Measurements from ENCODE around the gene GPER1. TPM values are rescaled to one million over a fixed set of nuclear protein-coding genes. Genes with fewer than 3 reads are reported as not detected.
A peak's percentile ranks its signal among the peaks of the same experiment; 100 is the strongest.
"Not testable (repeated sequence)": the region's sequence is repeated elsewhere in the genome, so short reads cannot be mapped to it uniquely, and the experiment has no call there.

The GPER1 gene
- 10 to 100 TPM in 1 of 2 donors, 1 to 10 TPM in 1; 3.3 to 12.2 TPM for total RNA-seq
- polyA plus RNA-seq (ENCODE audit: insufficient read length in 2 of 2): 10 to 100 TPM in 1 of 2 donors, 1 to 10 TPM in 1; 9.9 to 10.2 TPM
- long read RNA-seq, donor 1, partial matches to known transcripts: 0 of 4 reads
- long read RNA-seq, donor 1, other reads (novel, unspliced or antisense): 0 of 4 reads
- long read RNA-seq, donor 2, partial matches to known transcripts: 0 of 3 reads
- long read RNA-seq, donor 2, other reads (novel, unspliced or antisense): 0 of 3 reads
- long read RNA-seq, donor 3, partial matches to known transcripts: 5 of 6 reads
- long read RNA-seq, donor 3, other reads (novel, unspliced or antisense): 0 of 6 reads
- long read RNA-seq, donor 4, partial matches to known transcripts: 0 of 5 reads
- long read RNA-seq, donor 4, other reads (novel, unspliced or antisense): 0 of 5 reads

DNA sequence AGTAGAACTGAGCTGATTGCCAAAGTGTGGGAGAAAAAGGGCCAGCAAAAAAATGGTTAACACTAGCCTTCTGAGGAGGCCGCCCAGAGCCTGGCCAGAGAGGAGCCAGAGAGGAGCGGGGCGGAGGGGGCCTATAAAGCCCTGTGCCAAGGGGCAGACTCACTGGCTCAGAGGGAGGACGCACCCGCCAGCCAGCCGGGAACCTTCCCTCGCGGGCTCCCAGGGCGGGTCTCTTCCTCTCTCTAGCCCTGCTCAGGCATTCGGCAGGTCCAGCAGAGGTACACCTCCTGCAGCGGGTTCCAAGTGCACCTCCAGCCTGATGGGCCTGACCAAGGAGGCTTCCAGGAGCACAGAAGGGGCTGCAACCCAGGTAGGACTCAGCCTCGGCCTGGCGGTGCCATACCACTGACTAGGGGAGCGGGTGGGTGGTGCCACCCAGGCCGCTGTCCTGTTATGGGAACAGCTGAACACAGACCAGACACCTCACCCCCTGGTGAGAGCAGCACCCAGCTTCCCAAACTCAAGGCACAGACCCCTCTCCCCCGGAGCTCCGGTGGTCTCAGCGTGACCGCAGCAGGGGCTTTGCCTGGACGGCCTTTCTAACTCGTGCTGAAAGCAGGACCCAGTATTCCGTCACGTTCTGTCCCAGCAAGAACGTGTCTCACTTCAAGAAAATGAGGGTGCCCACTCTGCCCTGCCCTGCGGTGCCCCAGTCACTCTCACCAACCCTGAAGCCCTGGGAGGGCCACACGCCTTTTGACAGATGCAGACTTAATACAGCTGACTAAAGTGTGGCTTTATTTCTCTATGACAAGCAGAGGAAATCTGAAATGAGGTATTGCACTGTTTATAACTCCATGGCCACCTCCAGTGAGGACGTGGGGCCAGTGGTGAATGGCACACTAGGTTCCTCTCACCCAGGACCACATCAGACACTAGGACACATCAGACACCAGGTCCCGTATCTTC, at the start of gene GPER1:
Gene GPER1 (plus strand): TSS at position 162 of the 969 bp plus-strand sequence. CDS start 3,616 bp downstream, outside the sequence.
- H3K4me1 ChIP-seq (ENCODE audit: control insufficient read depth, insufficient read depth, low read length): peaks cover 46% of the 10 kb centered on the region
- H3K27ac ChIP-seq (ENCODE audit: low read depth, low read length): peak within 1 kb of the TSS; percentile 52
- peak in 5 of 6 donors; percentile 42 to 86 (median 60) for DNase-seq (ENCODE audit: low read depth in 4 of 6, low spot score in 6 of 6)
- peaks cover 45% of the 10 kb centered on the region for H3K36me3 ChIP-seq (ENCODE audit: control insufficient read depth, insufficient read depth, low read length)
- H3K4me3 ChIP-seq (ENCODE audit: low read depth, low read length): peak within 1 kb of the TSS; percentile 55
- H3K27me3 ChIP-seq (ENCODE audit: control insufficient read depth, insufficient read depth, low read length): no peaks in the 10 kb centered on the region
- H3K9me3 ChIP-seq (ENCODE audit: control insufficient read depth, insufficient read depth, low read length): no peaks in the 10 kb centered on the region
- 31% methylated on average over 26 of the region's 28 CpGs for WGBS (ENCODE audit: insufficient coverage)

DNA sequence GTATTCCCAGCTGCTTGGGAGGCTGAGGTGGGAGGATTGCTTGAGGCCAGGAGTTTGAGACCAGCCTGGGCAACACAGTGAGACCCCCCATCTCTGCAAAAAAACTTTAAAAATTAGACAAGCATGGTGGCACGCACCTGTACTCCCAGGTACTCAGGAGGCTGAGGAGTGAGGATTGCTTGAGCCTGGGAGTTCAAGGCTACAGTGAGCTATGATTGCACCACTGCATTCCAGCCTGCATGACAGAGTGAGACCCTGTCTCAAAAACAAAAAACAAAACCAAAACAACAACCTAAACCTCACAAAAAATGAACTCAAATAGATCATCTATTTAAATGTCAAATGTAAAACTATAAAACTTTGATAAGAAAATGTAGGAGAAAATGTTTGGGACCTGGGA, 47.7 kb upstream of the GPER1 start:
- H3K4me1 ChIP-seq (ENCODE audit: control insufficient read depth, insufficient read depth, low read length): peaks cover 37% of the 10 kb centered on the region
- not testable (repeated sequence) for H3K9me3 ChIP-seq (ENCODE audit: control insufficient read depth, insufficient read depth, low read length); H3K36me3 ChIP-seq (ENCODE audit: control insufficient read depth, insufficient read depth, low read length); DNase-seq (ENCODE audit: low read depth in 4 of 6, low spot score in 6 of 6); H3K4me3 ChIP-seq (ENCODE audit: low read depth, low read length); H3K27me3 ChIP-seq (ENCODE audit: control insufficient read depth, insufficient read depth, low read length); H3K27ac ChIP-seq (ENCODE audit: low read depth, low read length)
- WGBS (ENCODE audit: insufficient coverage): 100% methylated on average over 1 of the region's 1 CpG

DNA sequence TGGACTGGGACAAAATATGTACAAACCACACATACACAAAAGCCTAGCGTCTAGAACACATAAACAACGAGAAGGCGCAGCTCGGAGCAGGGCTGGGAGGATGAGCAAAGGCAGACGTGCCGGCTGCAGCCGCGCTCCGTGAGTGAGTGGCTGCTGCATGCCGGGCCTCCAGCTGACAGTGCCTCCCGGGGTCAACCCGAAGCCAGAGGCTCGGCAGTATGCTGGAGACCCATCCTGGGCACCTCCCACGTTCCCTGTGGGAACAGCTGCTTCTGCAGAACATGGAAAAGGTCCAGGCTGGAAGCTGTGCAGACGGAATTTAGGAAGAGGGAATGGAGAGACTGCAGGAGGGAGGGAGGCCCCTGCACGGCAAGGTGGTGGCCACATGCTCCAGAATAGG, 47.1 kb upstream of the GPER1 start:
- Histone ChIP-seq H3K9me3 (ENCODE audit: control insufficient read depth, insufficient read depth, low read length) (no peaks in the 10 kb centered on the region), H3K4me3 (ENCODE audit: low read depth, low read length) (no peak overlapping the region)

DNA sequence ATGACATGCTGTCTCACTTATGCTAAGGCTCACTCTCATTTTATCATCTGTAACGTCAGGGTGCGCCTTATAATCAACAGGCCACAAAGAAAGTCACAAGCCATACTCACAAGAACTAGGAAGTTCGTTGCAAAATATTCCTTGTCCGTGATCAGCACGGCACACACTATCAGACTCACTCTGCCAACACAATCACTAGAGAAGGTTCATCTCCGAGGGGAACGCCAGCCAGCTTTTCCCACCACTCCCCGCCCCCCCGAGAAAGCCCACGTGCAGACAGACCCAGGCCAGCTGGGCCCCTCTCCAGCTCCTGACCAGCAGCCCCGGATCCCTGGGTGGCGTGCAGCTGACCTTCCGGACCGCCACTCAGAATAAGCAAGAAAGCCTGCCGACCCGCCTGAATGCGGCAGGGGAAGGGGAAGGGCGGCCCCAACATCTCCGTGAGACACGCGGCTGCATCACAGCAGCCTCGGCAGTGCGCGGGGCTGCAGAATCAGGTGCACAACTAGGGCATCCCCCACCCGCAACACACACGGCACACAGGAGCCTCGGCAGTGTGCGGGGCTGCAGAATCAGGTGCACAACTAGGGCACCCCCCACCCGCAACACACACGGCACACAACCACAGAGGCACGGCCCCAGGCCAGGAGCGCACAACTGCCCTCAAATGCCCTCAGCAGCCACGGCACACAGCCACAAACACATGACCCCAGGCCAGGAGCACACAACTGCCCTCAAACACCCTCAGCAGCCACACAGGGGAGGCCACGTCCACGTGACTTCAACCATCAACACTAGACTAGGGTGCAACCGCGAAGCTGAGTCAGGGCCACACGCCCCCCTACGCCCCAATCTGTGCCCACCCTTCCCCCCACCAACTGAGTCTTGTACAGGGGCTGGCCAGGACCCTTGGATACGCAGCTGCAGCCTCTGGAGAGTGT, 46.1 kb upstream of the GPER1 start:
- no peaks in the 10 kb centered on the region for H3K9me3 ChIP-seq (ENCODE audit: control insufficient read depth, insufficient read depth, low read length)
- peaks cover 53% of the 10 kb centered on the region for H3K4me1 ChIP-seq (ENCODE audit: control insufficient read depth, insufficient read depth, low read length)
- H3K4me3 ChIP-seq (ENCODE audit: low read depth, low read length): no peak overlapping the region
- no peaks in the 10 kb centered on the region for H3K36me3 ChIP-seq (ENCODE audit: control insufficient read depth, insufficient read depth, low read length)
- no peaks in the 10 kb centered on the region for H3K27me3 ChIP-seq (ENCODE audit: control insufficient read depth, insufficient read depth, low read length)
- 53% methylated on average over 31 of the region's 40 CpGs for WGBS (ENCODE audit: insufficient coverage)
- DNase-seq (ENCODE audit: low read depth in 4 of 6, low spot score in 6 of 6): peak in 1 of 6 donors; percentile 52
- no peak overlapping the region for H3K27ac ChIP-seq (ENCODE audit: low read depth, low read length)

More for the DNA sequence above, 47.1 kb upstream of the GPER1 start:
- H3K36me3 ChIP-seq (ENCODE audit: control insufficient read depth, insufficient read depth, low read length): peaks cover 5% of the 10 kb centered on the region
- peaks cover 42% of the 10 kb centered on the region for H3K4me1 ChIP-seq (ENCODE audit: control insufficient read depth, insufficient read depth, low read length)
- no peaks in the 10 kb centered on the region for H3K27me3 ChIP-seq (ENCODE audit: control insufficient read depth, insufficient read depth, low read length)
- WGBS (ENCODE audit: insufficient coverage): 13% methylated on average over 16 of the region's 16 CpGs
- no peak overlapping the region for H3K27ac ChIP-seq (ENCODE audit: low read depth, low read length)
- DNase-seq (ENCODE audit: low read depth in 4 of 6, low spot score in 6 of 6): peak in 2 of 6 donors; percentile 61 to 76

DNA sequence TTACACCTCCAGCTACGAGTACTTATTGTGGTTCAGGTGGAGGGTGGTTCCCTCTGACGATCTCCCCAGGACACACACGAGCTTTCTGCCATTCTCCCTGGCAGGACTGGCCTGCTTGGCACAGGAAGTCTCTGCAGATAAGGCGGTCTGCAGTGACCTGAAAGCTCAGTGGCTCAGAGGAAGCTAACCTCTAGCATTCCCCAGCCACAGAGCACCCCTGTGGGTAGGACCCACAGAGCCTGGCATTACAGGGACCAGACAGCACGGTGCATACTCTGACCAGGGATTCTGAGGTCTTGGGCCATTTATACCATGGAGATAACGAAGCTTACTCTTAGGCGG, 45.5 kb upstream of the GPER1 start:
- peaks cover 59% of the 10 kb centered on the region for H3K4me1 ChIP-seq (ENCODE audit: control insufficient read depth, insufficient read depth, low read length)
- WGBS (ENCODE audit: insufficient coverage): 93% methylated on average over 4 of the region's 7 CpGs
- H3K36me3 ChIP-seq (ENCODE audit: control insufficient read depth, insufficient read depth, low read length): no peaks in the 10 kb centered on the region
- no peak overlapping the region for H3K27ac ChIP-seq (ENCODE audit: low read depth, low read length)
- H3K27me3 ChIP-seq (ENCODE audit: control insufficient read depth, insufficient read depth, low read length): no peaks in the 10 kb centered on the region
- H3K9me3 ChIP-seq (ENCODE audit: control insufficient read depth, insufficient read depth, low read length): no peaks in the 10 kb centered on the region
- H3K4me3 ChIP-seq (ENCODE audit: low read depth, low read length): no peak overlapping the region
- DNase-seq (ENCODE audit: low read depth in 4 of 6, low spot score in 6 of 6): no peak

DNA sequence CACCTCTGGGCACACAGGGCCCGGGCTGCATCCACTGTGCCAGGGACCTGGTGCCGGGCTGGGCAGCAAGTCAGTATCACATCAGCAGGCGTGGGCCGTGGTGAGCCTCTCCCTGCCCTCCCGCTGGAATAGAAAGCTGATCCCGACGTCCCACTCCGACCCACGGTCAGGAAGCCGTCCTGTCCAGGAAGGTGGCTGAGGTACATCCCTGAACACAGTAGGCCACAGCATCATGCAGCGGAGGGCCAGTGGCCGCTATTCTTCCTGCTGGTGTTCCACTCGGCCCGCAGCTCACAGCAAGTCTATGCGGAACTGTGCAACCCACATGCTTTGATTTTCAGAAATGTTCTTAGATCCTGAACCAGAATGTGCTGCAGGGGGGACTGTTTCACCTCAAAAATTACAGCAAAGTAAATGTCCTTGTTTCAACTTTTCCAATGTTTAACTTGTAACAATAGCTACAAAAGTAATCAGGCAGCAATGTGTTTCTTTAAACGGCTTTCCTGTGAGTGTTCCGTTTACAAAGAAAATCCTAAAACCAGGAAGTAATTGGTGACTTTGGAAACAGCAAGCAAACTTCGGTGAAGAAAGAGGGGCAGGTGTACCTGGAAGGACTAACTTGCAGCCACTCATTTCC, 44.2 kb upstream of the GPER1 start:
- Histone ChIP-seq H3K9me3 (ENCODE audit: control insufficient read depth, insufficient read depth, low read length) (no peaks in the 10 kb centered on the region), H3K36me3 (ENCODE audit: control insufficient read depth, insufficient read depth, low read length) (no peaks in the 10 kb centered on the region), H3K27ac (ENCODE audit: low read depth, low read length) (peak overlapping the region; percentile 93), H3K27me3 (ENCODE audit: control insufficient read depth, insufficient read depth, low read length) (no peaks in the 10 kb centered on the region), H3K4me3 (ENCODE audit: low read depth, low read length) (peak overlapping the region; percentile 41), H3K4me1 (ENCODE audit: control insufficient read depth, insufficient read depth, low read length) (peaks cover 71% of the 10 kb centered on the region)
- WGBS (ENCODE audit: insufficient coverage): 60% methylated on average over 16 of the region's 18 CpGs
- DNase-seq (ENCODE audit: low read depth in 4 of 6, low spot score in 6 of 6): no peak

DNA sequence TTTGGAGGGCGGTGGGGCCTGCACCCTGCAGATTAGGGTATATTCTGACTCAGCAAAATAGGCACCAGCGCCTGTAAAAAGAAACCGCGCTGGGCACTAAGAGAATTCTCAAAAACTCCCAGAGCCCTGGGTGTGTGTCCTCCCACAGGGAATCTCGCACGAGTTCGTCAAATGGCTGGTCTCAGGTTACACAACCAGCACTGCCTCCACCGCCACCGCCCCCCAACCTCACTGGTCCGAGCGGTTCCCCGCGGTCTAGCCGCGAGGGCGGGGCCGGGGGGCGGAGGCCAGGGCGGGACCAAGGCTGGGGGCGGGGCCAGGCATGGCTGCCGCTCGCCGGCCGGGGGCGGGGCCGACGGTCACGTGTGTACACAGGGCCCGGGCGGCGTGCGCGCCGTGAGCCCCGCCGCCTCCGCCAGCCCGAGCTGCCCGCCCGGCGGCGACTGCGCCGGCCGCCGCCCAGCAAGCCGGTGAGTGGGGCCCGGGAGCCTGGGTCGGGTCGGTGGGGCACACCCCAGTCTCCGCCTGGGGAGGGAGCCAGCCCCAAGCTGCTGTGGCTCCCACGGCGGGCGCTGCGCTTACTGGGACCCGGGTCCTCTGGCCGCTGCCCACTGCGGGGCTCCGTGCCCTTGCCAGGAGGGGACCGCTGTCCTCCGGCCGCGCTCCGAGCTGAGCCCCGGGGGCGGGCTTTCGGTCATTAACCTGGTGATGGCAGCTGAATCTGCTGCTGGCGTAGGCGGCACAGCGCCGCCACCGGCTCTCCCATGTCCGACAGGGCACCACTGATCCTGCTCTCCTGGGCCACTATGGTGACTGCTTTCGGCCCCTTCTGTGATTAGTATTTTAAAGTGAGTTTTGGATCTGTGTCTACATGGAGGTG, 43.5 kb upstream of the GPER1 start, which contains the start of gene GPR146:
Gene GPR146 (plus strand): TSS at position 358 of the 880 bp plus-strand sequence. CDS start 12,970 bp downstream, outside the sequence.
- DNase-seq (ENCODE audit: low read depth in 4 of 6, low spot score in 6 of 6): peak in 5 of 6 donors; percentile 78 to 96 (median 83)
- no peaks in the 10 kb centered on the region for H3K27me3 ChIP-seq (ENCODE audit: control insufficient read depth, insufficient read depth, low read length)
- peaks cover 78% of the 10 kb centered on the region for H3K4me1 ChIP-seq (ENCODE audit: control insufficient read depth, insufficient read depth, low read length)
- WGBS (ENCODE audit: insufficient coverage): under 1% methylated on average over 69 of the region's 74 CpGs
- H3K36me3 ChIP-seq (ENCODE audit: control insufficient read depth, insufficient read depth, low read length): peaks cover 3% of the 10 kb centered on the region
- peak within 1 kb of the TSS; percentile 93 for H3K27ac ChIP-seq (ENCODE audit: low read depth, low read length)
- H3K4me3 ChIP-seq (ENCODE audit: low read depth, low read length): peak within 1 kb of the TSS; percentile 41
- no peaks in the 10 kb centered on the region for H3K9me3 ChIP-seq (ENCODE audit: control insufficient read depth, insufficient read depth, low read length)

Data from spinal cord (tissue), 10 donors.